Adrenal gland (tissue), 5 donors: ENCODE measurements around the gene ECT2L.

Experiments used
- POLR2A ChIP-seq, 2 donors: fragments of 450-650 bp; IDR thresholded peaks; one replicate each; pipeline ENCODE4 v1.6.1; 2017; ENCODE audit warnings: antibody characterized with exemption in 2 of 2, mild to moderate bottlenecking in 2 of 2, moderate library complexity in 1 of 2
- TF ChIP-seq, protein P1 (sequence below), 6 experiments: fragments of 450-650 bp in 4 of 6; fragments of 200-600 bp in 2 of 6; sonication (generic) in 1 of 6; IDR thresholded peaks; 1 replicate in 5 of 6; 2 replicates in 1 of 6; pipeline versions ENCODE4 v1.5.1 to v1.8.0; 2016 to 2021; ENCODE audit warnings: antibody characterized with exemption in 6 of 6, mild to moderate bottlenecking in 2 of 6, moderate library complexity in 1 of 6
- donor health status: DM: no; HTN: no; CAD: no.

DNA sequence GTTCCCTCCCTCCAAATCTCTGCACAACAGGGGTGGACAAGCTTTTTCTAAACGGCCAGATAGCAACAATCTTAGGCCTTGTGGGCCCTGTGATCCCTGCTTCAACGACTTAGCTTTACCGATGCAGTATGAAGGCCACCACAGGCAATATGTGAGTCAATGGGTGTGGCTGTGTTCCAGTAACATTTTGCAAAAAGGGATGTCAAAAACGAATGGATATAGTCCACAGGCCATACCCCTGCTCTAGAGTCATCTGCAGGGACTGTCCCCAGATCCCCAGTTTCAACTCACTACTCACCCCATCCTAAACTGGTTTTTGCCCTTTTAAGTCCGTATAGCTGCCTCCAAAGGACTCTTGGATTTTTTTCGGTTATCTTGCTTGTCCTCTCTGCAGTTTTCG is 34.4 kb downstream of the ECT2L start:
- TF ChIP-seq, protein P1, sequence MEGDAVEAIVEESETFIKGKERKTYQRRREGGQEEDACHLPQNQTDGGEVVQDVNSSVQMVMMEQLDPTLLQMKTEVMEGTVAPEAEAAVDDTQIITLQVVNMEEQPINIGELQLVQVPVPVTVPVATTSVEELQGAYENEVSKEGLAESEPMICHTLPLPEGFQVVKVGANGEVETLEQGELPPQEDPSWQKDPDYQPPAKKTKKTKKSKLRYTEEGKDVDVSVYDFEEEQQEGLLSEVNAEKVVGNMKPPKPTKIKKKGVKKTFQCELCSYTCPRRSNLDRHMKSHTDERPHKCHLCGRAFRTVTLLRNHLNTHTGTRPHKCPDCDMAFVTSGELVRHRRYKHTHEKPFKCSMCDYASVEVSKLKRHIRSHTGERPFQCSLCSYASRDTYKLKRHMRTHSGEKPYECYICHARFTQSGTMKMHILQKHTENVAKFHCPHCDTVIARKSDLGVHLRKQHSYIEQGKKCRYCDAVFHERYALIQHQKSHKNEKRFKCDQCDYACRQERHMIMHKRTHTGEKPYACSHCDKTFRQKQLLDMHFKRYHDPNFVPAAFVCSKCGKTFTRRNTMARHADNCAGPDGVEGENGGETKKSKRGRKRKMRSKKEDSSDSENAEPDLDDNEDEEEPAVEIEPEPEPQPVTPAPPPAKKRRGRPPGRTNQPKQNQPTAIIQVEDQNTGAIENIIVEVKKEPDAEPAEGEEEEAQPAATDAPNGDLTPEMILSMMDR (IDR thresholded peaks at IDR 0.05) = no peak
- no peak for TF ChIP-seq POLR2A (IDR thresholded peaks at IDR 0.05)
